Measurements from ENCODE around the gene RSPH10B2.
A peak's percentile ranks its signal among the peaks of the same experiment; 100 is the strongest.
"Not testable (repeated sequence)": the region's sequence is repeated elsewhere in the genome, so short reads cannot be mapped to it uniquely, and the experiment has no call there.

The RSPH10B2 gene

DNA sequence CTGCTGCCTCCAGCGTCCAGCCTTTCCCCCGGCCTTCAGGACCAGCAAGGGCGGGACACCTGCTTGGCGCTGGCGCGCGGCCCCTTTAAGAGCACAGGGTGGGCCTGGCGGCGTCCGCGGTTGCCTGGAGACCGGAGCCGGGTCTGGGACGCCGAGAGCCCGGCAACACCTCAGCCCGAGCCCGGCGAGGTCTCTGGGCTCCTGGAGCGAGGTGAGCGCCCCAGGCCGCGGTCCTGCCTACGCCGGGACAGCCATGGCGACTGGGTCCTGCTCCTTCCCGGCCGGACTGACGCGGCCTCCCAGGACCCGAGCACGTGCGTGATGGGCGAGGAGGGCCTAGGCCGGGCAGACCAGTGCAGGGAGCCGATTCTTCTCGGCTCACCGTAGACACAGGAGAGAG is at the start of gene RSPH10B2:
Gene RSPH10B2 (plus strand): TSS at position 140 of the 400 bp plus-strand sequence. CDS start 3,575 bp downstream, outside the sequence.
- H3K27me3 ChIP-seq (replicated peaks; ENCODE audit: control insufficient read depth, insufficient read depth, low read length); H3K4me3 ChIP-seq (replicated peaks; ENCODE audit: low read depth, low read length); H3K36me3 ChIP-seq (ENCODE audit: control insufficient read depth, insufficient read depth, low read length); DNase-seq (ENCODE audit: extremely low read depth, insufficient read length): not testable (repeated sequence)

DNA sequence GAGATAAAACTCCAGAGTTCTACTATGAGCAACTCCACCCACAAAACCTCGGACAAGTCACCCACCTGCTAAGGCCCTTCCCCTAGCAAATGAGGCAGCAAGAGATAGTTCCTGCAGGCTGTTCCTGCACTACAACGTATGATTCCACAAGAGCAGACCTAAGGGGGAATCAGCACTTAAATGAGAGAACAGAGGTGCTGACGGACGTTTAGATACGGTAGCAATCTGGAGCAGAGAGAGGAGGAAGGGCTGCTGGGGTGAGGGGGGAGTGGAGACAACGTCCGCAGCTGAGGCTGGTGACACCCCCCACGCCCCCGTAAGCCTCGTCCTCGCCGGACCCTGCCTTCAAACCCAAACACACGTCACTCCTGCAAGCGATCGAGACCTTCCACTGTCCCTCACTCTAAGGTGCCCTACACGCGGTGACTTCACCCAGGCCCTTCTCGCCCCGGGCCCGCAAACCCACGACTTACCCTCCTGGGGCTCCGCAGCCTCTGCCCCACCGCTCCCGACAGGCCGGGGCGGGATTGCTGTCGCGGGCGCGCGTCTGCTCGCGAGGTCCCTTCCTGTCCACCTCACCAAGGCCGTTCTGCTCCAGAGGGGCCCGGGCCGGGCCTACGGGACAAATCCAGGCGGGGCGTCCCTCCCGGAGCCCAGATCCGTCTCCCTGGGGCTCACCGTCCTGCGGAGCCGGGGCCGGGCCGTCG is 47.8 kb upstream of the RSPH10B2 start:
- Histone ChIP-seq H3K27me3 (replicated peaks; ENCODE audit: control insufficient read depth, insufficient read depth, low read length) (no peaks in the 10 kb centered on the region), H3K4me3 (replicated peaks; ENCODE audit: low read depth, low read length) (peak overlapping the region; percentile 94), H3K36me3 (ENCODE audit: control insufficient read depth, insufficient read depth, low read length) (peaks cover 16% of the 10 kb centered on the region)
- peak; percentile 63 for DNase-seq (ENCODE audit: extremely low read depth, insufficient read length)
- TF ChIP-seq, protein P1, sequence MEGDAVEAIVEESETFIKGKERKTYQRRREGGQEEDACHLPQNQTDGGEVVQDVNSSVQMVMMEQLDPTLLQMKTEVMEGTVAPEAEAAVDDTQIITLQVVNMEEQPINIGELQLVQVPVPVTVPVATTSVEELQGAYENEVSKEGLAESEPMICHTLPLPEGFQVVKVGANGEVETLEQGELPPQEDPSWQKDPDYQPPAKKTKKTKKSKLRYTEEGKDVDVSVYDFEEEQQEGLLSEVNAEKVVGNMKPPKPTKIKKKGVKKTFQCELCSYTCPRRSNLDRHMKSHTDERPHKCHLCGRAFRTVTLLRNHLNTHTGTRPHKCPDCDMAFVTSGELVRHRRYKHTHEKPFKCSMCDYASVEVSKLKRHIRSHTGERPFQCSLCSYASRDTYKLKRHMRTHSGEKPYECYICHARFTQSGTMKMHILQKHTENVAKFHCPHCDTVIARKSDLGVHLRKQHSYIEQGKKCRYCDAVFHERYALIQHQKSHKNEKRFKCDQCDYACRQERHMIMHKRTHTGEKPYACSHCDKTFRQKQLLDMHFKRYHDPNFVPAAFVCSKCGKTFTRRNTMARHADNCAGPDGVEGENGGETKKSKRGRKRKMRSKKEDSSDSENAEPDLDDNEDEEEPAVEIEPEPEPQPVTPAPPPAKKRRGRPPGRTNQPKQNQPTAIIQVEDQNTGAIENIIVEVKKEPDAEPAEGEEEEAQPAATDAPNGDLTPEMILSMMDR (IDR thresholded peaks at IDR 0.05; ENCODE audit: insufficient read depth, low read length, poor library complexity, severe bottlenecking), result no peak

DNA sequence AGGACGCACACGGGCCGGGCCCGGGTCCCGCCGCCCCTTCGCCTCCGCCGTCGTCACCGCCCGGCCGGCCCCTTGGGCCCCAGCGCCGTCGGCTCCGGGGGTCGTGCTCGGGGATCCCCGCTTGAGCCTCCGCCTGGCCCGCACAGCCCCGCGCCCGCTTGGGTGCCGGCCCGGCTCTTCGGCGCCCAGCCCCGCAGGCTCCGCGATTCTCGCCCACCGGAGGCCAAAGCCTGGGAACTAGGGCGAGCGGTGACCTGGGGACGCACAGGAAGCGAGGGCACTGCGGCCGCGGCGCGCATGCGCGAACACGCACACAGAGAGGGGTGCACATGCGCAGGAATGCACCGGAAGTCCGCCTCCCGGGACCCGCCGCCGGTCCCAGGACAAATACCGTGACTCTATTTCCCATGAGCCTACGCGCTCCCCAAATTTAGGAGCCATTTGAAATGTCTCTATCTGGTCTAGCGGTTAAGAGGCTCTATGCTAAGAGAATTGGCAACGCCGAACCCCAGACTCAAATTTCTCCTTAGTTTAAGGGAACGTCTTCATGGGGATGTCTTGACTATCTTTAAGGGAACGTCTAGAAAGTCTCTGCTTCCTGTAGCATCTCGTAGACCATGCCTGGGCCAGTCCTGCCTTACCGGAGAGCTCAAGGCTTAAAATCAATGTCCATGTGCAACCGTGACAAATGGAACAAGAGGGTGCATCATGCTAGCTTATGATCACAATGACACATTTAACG is 47.1 kb upstream of the RSPH10B2 start, which contains the start of gene ZNF12:
Gene ZNF12 (minus strand): TSS at position 282 of the 742 bp plus-strand sequence. CDS start 1,774 bp downstream, outside the sequence.
- TF ChIP-seq, protein P1 (IDR thresholded peaks at IDR 0.05; ENCODE audit: insufficient read depth, low read length, poor library complexity, severe bottlenecking), result no peak
- peak; percentile 98 for DNase-seq (ENCODE audit: extremely low read depth, insufficient read length)
- Histone ChIP-seq H3K4me3 (replicated peaks; ENCODE audit: low read depth, low read length) (peak within 1 kb of the TSS; percentile 94), H3K36me3 (ENCODE audit: control insufficient read depth, insufficient read depth, low read length) (peaks cover 14% of the 10 kb centered on the region), H3K27me3 (replicated peaks; ENCODE audit: control insufficient read depth, insufficient read depth, low read length) (no peaks in the 10 kb centered on the region)

DNA sequence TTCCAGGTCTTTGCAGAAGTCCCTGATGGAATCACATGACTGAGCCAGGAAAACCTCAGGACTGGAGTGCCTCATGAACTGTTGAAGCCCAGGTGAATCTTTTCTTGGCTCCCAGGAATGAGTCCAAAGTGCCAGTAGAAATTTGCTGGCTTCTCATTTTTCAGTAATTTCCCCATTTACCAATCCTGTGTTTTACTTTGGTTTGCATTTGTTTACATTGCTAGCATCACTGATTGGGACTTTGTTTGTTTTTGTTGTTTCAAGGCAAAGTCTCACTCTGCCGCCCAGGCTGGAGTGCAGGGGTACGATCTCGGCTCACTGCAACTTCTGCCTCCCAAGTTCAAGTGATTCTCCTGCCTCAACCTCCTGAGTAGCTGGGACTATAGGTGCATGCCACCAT is 45.6 kb upstream of the RSPH10B2 start:
- peaks cover 6% of the 10 kb centered on the region for H3K36me3 ChIP-seq (ENCODE audit: control insufficient read depth, insufficient read depth, low read length)
- no peak for DNase-seq (ENCODE audit: extremely low read depth, insufficient read length)
- no peaks in the 10 kb centered on the region for H3K27me3 ChIP-seq (replicated peaks; ENCODE audit: control insufficient read depth, insufficient read depth, low read length)
- TF ChIP-seq, protein P1 (IDR thresholded peaks at IDR 0.05; ENCODE audit: insufficient read depth, low read length, poor library complexity, severe bottlenecking), result no peak
- H3K4me3 ChIP-seq (replicated peaks; ENCODE audit: low read depth, low read length), result no peak overlapping the region

DNA sequence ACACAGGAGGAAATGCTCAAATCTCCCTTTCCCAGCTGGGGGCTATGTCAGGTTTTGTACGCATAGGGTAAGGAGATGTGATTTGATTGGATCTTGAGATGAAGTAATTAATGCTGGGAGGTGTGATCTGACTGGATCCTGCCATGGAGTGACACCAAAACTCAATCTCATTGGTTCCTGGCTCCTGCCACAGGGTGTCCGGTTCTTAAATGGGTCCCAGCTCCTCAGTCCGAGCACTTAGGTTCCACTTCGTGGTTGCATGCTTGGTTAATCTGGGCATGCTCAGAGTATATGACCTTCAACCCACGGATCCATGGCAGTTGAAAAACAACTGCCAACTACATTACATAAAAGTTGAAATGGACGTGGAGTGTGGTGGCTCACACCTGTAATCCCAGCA is 44.1 kb upstream of the RSPH10B2 start:
- no peak overlapping the region for H3K4me3 ChIP-seq (replicated peaks; ENCODE audit: low read depth, low read length)
- peaks cover under 1% of the 10 kb centered on the region; the same call in 1 of the 2 replicates for H3K36me3 ChIP-seq (ENCODE audit: control insufficient read depth, insufficient read depth, low read length)
- no peak for DNase-seq (ENCODE audit: extremely low read depth, insufficient read length)
- H3K27me3 ChIP-seq (replicated peaks; ENCODE audit: control insufficient read depth, insufficient read depth, low read length), result no peaks in the 10 kb centered on the region
- TF ChIP-seq, protein P1 (IDR thresholded peaks at IDR 0.05; ENCODE audit: insufficient read depth, low read length, poor library complexity, severe bottlenecking), result no peak

DNA sequence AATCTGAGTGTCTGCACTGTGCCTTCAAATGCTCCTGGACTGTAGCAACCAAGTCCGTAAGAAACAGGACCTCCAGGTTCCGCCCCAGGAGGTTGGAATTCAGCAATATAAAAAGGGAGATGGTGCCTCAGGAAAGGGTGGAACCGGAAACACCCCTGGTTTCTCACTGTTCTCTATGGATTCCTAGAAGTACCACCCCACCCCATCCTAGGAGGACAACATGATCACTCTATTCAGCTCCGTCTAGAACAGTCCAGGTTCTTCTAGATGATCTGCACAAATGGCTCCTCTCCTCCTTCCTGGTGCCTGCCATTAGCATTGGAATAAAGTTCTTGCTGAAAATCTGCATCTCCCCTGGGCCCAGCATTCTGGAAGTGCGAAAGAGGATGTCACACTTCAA is 39.5 kb upstream of the RSPH10B2 start:
- Histone ChIP-seq H3K36me3 (ENCODE audit: control insufficient read depth, insufficient read depth, low read length) (no peaks in the 10 kb centered on the region), H3K4me3 (replicated peaks; ENCODE audit: low read depth, low read length) (no peak overlapping the region), H3K27me3 (replicated peaks; ENCODE audit: control insufficient read depth, insufficient read depth, low read length) (no peaks in the 10 kb centered on the region)
- DNase-seq (ENCODE audit: extremely low read depth, insufficient read length), result no peak
- TF ChIP-seq, protein P1 (IDR thresholded peaks at IDR 0.05; ENCODE audit: insufficient read depth, low read length, poor library complexity, severe bottlenecking), result no peak

DNA sequence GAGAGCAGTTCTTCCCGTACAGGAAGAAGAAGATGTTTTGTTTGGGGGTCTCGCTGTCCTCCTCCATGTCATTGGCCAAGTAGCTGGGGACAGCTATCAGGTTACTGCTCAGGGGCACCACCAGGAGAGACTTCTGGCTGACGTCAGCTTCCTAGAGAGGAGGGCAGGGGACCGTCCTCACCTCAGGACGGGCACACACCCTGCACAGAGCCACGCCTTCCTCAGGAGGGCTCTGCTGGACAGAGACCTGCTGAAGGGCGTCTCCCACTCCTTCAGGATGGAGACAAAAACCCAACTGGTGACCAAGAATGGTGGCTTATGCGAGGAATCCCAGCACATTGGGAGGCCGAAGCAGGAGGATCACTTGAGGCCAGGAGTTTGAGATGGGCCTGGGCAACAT is 38.0 kb upstream of the RSPH10B2 start:
- not testable (repeated sequence) for H3K36me3 ChIP-seq (ENCODE audit: control insufficient read depth, insufficient read depth, low read length); H3K4me3 ChIP-seq (replicated peaks; ENCODE audit: low read depth, low read length); DNase-seq (ENCODE audit: extremely low read depth, insufficient read length); H3K27me3 ChIP-seq (replicated peaks; ENCODE audit: control insufficient read depth, insufficient read depth, low read length)
